Stimulated activated CD4-positive, alpha-beta T cell treated with anti-CD3 and anti-CD28 coated beads, Interleukin-2, amount 100 ng/mL, for 4 hours (primary cell): Measurements from ENCODE around the gene ACLY.

ENCODE experiments used
- DNase-seq: peaks from one replicate; pipeline ENCODE4 v3.0.0-alpha.2; 2020; ENCODE audit warnings: low read depth

ACLY gene

GRCh38 chr17:41918314-41919164 is at the start of gene ACLY:
Gene ACLY, minus strand, starts transcription at chr17:41918951. Its CDS starts 5,078 bp downstream, at chr17:41913873.
- peak; percentile 95 for DNase-seq

GRCh38 chr17:41967921-41968578 is 49.3 kb upstream of the ACLY start:
- DNase-seq: no peak

- no peak for DNase-seq
These were observed 48.6 kb upstream of the ACLY start for GRCh38 chr17:41967141-41967920.

- peak; percentile 85 for DNase-seq
These were observed 47.9 kb upstream of the ACLY start, which contains the start of gene CNP for GRCh38 chr17:41966463-41967140. Gene CNP, plus strand, starts transcription at chr17:41966795. Its CDS starts 90 bp downstream, at chr17:41966885.

GRCh38 chr17:41965694-41966462 is 47.1 kb upstream of the ACLY start:
- peak; percentile 55 for DNase-seq

- DNase-seq: peak; percentile 59
These were observed 44.1 kb upstream of the ACLY start for GRCh38 chr17:41962768-41963434.

GRCh38 chr17:41962111-41962510 is 43.4 kb upstream of the ACLY start:
- no peak for DNase-seq

- no peak for DNase-seq
These were observed 40.8 kb upstream of the ACLY start for GRCh38 chr17:41959336-41960095.

- DNase-seq: no peak
These were observed 40.2 kb upstream of the ACLY start for GRCh38 chr17:41959030-41959335.

GRCh38 chr17:41957869-41958439 is 39.2 kb upstream of the ACLY start:
- DNase-seq: no peak

GRCh38 chr17:41957031-41957868 is 38.5 kb upstream of the ACLY start:
- DNase-seq: no peak

- no peak for DNase-seq
These were observed 37.8 kb upstream of the ACLY start for GRCh38 chr17:41956522-41956921.

GRCh38 chr17:41948762-41949460 is 30.2 kb upstream of the ACLY start:
- no peak for DNase-seq

- DNase-seq: no peak
These were observed 26.2 kb upstream of the ACLY start for GRCh38 chr17:41944943-41945342.

GRCh38 chr17:41943492-41943891 is 24.7 kb upstream of the ACLY start:
- no peak for DNase-seq

- no peak for DNase-seq
These were observed 24.0 kb upstream of the ACLY start for GRCh38 chr17:41942626-41943373.

- DNase-seq: no peak
These were observed 22.4 kb upstream of the ACLY start for GRCh38 chr17:41941168-41941567.
